Vagina (tissue), 2 donors: ENCODE data around the gene IL2RG.
A peak's percentile ranks its signal among the peaks of the same experiment; 100 is the strongest.

ENCODE experiments used
- CTCF ChIP-seq, 3 experiments: fragments of 450-650 bp in 2 of 3; fragments of 200-600 bp in 1 of 3; sonication (generic) in 1 of 3; IDR thresholded peaks; one replicate each; pipeline ENCODE4 v1.5.1; 2017 to 2019; ENCODE audit warnings: antibody characterized with exemption in 3 of 3, mild to moderate bottlenecking in 2 of 3, moderate library complexity in 2 of 3
- POLR2A ChIP-seq, 2 donors: fragments of 450-650 bp; IDR thresholded peaks; one replicate each; pipeline ENCODE4 v1.6.1; 2017; ENCODE audit warnings: antibody characterized with exemption in 2 of 2, mild to moderate bottlenecking in 2 of 2, moderate library complexity in 2 of 2

DNA sequence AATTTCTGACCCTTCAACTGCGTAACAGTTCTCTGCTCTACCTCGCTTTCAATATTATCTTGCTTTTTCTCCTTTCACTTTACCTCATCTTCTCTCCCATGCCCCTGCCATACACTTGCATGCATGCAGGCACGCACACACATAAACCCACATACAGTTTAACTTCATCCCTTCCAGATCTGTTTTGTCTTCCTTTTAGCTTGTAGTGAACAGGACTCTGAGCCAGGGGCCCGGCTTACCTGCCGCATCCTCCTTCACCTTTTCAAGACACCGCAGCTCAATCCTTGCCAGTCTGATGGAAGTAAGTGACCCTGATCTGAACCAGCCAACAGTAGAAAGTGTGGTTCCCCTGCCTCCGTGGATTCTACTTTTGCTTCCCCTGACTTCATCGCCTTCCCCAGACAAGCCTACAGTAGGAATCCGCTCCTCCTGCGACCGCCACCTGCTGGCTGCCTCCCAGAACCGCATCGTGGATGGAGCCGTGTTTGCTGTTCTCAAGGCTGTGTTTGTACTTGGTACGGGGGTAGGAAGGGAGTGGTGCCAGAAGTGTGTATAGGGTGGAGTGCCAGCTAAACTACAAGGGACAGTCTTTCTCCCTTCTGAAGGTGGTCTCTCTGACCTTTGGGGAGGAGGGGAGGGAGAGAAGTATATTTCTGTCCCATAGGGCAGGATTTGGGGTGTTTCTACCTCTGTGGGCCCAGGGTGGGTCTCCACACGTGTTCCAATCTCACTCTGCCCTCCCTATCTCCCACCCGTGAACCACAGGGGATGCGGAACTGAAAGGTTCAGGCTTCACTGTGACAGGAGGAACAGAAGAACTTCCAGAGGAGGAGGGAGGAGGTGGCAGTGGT lies 17.8 kb upstream of the IL2RG start:
- TF ChIP-seq CTCF (IDR thresholded peaks at IDR 0.05) (peak; percentile 52 to 64 (median 60)), POLR2A (IDR thresholded peaks at IDR 0.05) (no peak)
